ENCODE data around the gene CFAP61. TPM values are rescaled to one million over a fixed set of nuclear protein-coding genes. Genes with fewer than 3 reads are reported as not detected.

Gene CFAP61
- total and polyA plus RNA-seq, 9 of the 15 experiments (the other 6 are each of a cell fraction or from before 2014, with no cell fraction given) = 0.11 TPM; not detected in 8

- TF ChIP-seq MXI1 (IDR thresholded peaks at IDR 0.05; ENCODE audit: low read depth, low read length) = no peak
Observed at GRCh38 chr20:20137851-20138250, 85.5 kb downstream of the CFAP61 start (continued).

DNA sequence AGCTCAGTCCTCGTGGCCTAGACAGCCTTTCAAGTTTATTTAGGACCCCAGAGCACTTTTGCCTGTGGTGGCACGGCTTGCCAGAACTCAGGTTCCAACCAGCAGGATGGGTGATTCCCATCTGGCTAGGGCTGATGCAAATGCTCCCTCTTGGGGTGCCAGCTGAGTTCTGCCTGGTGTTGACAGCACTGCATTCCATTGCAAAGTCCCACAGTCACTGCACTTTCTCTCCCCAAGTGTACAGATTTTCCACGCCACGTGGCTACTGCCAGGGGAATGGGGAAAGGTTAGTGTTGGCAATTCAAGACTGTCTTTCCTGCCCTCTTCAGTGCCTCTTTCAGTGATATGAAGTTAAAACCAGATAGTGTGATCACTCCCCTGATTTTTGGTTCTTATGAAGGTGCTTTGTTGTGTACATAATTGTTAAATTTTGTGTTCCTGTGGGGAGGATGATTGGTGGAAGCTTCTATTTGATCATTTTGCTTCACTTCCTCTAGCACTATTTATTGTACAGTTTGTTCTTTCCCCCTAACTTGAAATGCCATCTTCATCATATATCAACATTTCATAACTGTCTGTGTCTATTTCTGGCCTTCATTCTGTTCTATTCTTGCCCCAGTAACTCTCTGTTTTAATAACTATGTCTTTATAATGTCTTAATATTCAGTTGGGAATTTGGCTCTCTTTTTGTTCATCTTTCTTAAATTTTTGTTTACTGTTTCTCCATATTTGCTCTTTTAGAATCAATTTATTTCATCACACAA is 86.2 kb downstream of the CFAP61 start:
- no peaks in the 10 kb centered on the region for H3K9me1 ChIP-seq (ENCODE audit: control insufficient read depth, insufficient read depth, low read length)
- H3K27ac ChIP-seq (ENCODE audit: extremely low read depth, low read depth, low read length) = no peak overlapping the region
- H3K79me2 ChIP-seq (ENCODE audit: control insufficient read depth, insufficient read depth, low read length) = no peaks in the 10 kb centered on the region
- in situ Hi-C loops (cut with MboI) (no loop called here), intact Hi-C loops (cut with micrococcal nuclease) (no loop called here)
- no peak for TF ChIP-seq PRMT5 (CRISPR knock-in tag; IDR thresholded peaks at IDR 0.05)
- no peak for TF ChIP-seq SETDB1 (IDR thresholded peaks at IDR 0.05; ENCODE audit: low read length)
- TF ChIP-seq, protein P1, sequence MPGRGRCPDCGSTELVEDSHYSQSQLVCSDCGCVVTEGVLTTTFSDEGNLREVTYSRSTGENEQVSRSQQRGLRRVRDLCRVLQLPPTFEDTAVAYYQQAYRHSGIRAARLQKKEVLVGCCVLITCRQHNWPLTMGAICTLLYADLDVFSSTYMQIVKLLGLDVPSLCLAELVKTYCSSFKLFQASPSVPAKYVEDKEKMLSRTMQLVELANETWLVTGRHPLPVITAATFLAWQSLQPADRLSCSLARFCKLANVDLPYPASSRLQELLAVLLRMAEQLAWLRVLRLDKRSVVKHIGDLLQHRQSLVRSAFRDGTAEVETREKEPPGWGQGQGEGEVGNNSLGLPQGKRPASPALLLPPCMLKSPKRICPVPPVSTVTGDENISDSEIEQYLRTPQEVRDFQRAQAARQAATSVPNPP (IDR thresholded peaks at IDR 0.05; ENCODE audit: borderline replicate concordance, insufficient read depth, insufficient read length) = no peak
- TF ChIP-seq MYBL2 (IDR thresholded peaks at IDR 0.05; ENCODE audit: low read depth) = no peak
- TF ChIP-seq MYBL2 (CRISPR knock-in tag; IDR thresholded peaks at IDR 0.05; ENCODE audit: borderline replicate concordance) = no peak
- TF ChIP-seq, protein P2, sequence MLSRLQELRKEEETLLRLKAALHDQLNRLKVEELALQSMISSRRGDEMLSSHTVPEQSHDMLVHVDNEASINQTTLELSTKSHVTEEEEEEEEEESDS (CRISPR knock-in tag; IDR thresholded peaks at IDR 0.05) = no peak
- TF ChIP-seq COPS2 (conservative IDR thresholded peaks at IDR 0.05) = no peak
- CTCF ChIA-PET (ENCODE audit: low intra/inter-chr PET ratio) = no interaction called here
- H3K4me1 ChIP-seq (replicated peaks in 1 of 2; ENCODE audit: control insufficient read depth in 2 of 2, insufficient read depth in 2 of 2, low read length in 2 of 2) = no peaks in the 10 kb centered on the region
- DNase-seq (ENCODE audit: extremely low read depth in 1 of 4, low spot score in 3 of 4) = no peak
- no peaks in the 10 kb centered on the region for H3K9me3 ChIP-seq (replicated peaks; ENCODE audit: control insufficient read depth, insufficient read depth, low read depth, low read length)
- FAIRE-seq = no peak
- no peak overlapping the region for H2AFZ ChIP-seq (ENCODE audit: low read depth, low read length)
- no peak overlapping the region for H3K4me3 ChIP-seq
- no peaks in the 10 kb centered on the region for H3K27me3 ChIP-seq (ENCODE audit: control insufficient read depth in 2 of 2, insufficient read depth in 2 of 2, low read length in 2 of 2)
- WGBS (ENCODE audit: insufficient coverage, low coverage, missing lambda C conversion rate) = 0% methylated on average over 4 of the region's 4 CpGs
- ATAC-seq = no peak
- H4K20me1 ChIP-seq (replicated peaks; ENCODE audit: control insufficient read depth, insufficient read depth, low read length) = no peaks in the 10 kb centered on the region
- no peaks in the 10 kb centered on the region for H3K36me3 ChIP-seq (ENCODE audit: control insufficient read depth, insufficient read depth, low read length)
- POLR2A ChIA-PET = no interaction called here
- no peak overlapping the region for H3K4me2 ChIP-seq (ENCODE audit: insufficient read depth, low read length)
- no peak overlapping the region for H3K9ac ChIP-seq (ENCODE audit: insufficient read depth in 1 of 2, low read depth in 2 of 2, low read length in 2 of 2)
- no TSS peak for BruUV-seq (replicated peaks)
